Stimulated activated CD8-positive, alpha-beta memory T cell treated with anti-CD3 and anti-CD28 coated beads, Interleukin-15, amount 100 ng/mL, for 1 hour (primary cell): ENCODE data around the gene GPX3.

Experiments
- DNase-seq: peaks from one replicate; pipeline ENCODE4 v3.0.0-alpha.2; 2020; ENCODE audit warnings: low read depth

GPX3 gene

DNA sequence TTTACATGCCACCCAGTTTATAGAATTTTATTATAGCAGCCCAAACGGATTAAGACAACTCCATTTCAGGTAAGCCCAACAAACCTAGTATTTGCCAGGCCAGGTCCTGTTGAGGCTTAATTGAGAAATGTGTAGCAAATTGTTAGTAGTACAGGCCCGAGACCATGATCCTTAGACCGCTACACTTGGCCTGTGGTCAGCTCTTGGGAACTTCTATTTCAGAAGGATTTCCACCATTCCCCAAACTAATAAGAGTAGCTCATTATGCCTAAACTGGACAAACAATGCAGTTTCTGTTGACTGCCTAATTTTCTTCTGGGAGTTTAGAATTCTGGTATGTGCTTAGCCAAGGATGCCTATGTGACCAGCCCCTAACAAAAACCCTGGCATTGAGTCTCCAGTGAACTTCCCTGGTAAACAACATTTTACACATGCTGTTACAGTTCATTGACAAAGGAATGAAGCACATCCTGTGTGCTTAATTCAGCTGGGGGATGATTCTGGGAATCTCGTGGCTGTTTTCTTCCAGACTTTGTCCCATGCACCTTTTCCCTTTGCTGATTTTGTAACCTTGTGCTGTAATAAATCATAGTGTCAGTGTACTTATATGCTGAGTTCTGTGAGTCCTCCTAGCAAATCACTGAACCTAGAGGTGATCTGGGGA, 5.6 kb upstream of the GPX3 start:
- DNase-seq = no peak

DNA sequence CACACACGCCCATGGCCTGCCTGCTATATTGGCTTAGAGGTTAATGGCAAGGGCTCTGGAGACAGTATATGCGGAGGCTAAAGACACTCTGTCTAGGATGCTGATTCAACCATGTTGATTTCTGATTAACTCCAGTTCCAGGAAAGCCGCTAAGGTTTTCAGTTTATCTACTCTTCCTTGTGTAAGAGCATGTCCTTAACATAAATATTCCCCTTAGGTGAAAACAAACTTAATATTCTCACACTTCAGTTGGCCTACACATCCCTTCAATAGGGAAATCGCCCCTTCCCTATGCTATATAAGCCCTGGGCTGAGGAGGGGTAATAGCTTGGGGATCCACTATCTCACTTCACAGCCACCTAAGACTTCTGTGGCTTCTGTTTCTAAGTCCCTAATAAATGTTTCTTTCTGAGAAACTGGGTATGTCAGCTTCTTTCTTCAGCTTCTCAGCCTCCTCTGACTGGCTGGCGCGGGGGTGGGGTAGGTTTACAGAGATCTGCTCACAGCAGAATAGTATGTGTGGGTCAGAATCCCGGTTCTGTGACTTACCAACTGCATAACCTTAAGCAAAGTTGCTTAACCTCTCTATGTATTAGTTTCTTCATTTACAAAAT, 4.3 kb upstream of the GPX3 start:
- DNase-seq = no peak

DNA sequence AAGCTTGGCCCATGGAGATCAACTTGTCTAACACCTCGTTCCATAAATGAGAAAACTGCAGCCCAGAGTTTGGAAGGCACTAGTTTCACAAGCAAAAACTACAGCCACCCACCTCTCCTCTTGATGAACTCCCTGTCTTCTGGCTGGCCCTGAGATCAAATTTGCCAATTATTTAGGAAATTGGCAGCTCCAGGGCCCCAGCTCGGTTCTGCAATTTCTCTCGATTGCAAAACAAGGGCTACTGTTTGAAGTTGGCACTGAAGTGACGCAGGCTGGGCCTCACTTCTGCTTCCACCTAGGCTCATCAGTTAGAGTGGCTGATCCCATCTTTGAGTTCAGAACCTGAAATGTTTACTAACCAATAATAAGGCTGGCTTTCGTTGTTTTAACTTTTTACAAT, 3.7 kb upstream of the GPX3 start:
- no peak for DNase-seq

DNA sequence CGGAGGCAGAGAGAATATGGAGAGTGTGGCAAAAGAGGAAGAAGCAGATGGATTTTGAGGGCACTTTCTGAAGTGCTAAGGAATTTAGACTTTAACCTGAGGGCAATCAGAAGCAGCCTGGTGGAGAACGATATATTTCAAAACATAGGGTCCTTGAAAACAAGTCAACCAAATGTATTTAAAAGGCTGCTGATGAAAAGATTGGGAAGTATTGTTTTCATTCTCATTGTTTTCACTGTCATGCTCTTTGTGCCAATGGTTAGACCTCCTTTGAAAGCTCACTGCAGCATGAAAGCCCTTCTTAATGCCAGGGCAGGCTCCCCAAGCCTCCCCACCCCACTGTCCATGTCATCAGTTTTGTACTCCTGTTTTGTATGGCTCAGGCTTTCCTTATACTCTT, 2.5 kb upstream of the GPX3 start:
- DNase-seq = no peak

DNA sequence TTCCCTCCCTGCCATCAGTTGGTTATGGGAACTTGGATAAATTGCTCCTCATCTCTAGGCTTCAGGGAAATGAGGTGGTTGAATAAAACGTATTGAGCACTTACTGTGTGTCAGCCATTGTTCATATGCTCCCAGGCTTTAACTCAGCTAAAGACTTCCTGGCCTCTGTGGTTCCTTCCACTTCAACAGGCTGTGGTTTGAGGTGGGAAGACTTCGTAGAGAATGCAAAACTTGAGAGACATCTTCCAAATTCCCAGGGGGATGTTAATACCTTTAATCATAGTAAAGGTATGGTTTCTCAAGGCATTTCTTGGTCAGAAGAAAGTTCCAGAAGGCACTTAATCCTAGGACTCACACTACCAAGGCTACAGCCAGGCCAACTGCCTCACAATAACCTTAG, 1.5 kb upstream of the GPX3 start:
- no peak for DNase-seq

DNA sequence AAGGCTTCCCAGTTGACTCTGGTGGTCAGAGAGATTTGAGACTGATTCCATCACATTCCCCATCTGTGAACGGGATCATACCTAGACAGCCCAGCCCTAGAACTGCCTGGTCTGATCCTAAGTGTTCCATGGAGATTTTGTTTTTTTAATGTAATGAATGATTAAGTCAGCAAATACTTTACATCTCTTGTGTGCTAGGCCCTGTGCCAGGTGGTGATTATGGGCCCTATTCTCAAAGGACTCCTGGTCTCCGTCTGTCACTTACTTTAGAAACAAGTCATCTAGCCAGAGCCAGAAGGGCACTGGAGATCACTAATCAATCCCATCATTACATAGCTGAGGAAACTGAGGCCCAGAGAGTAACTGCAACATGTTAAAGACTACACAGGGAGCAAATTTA, 1.1 kb upstream of the GPX3 start:
- DNase-seq = no peak

DNA sequence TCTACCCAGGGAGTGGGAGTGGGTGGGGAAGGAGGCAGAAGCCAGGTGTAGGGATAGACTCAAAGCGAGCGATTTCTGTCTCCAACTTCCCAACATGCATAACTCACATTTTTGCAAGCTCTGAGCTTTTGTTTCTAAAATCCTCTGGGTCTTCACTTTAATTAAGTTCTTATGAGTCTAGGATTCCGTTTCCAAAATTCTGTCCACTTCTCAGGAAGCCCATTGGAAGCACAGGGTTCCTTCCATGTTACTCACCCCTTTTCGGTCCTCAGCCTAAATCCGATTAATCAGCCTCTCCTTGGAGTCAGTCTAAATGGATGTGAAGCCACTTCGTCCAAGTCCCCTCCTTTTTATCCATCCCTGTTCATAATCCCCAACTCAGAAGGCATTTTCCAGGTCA, 1.4 kb downstream of the GPX3 start:
- no peak for DNase-seq

DNA sequence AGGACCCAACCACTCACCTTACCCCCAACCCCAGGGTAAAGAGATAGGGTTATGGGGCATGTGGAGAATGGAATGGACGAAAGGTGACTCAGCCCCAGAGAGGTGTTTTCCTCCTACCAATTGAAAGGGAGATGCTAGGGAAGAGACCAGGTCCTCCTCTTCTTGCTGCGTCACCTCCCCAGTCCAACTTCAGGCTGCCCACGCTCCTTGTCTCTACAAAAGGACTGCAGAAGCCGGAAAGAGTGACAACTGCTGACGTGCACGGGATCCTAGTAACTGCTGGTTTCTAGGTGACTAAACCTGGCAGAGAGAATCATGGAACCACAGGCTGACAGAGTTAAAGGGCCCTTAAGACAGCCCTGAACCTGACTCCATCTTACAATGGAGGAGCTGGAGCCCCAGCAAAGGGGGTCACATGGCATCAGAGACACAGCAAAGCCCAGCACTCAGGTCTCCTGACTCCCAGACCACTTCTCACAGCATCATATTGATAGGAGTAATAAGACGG, 2.2 kb downstream of the GPX3 start:
- DNase-seq = no peak

DNA sequence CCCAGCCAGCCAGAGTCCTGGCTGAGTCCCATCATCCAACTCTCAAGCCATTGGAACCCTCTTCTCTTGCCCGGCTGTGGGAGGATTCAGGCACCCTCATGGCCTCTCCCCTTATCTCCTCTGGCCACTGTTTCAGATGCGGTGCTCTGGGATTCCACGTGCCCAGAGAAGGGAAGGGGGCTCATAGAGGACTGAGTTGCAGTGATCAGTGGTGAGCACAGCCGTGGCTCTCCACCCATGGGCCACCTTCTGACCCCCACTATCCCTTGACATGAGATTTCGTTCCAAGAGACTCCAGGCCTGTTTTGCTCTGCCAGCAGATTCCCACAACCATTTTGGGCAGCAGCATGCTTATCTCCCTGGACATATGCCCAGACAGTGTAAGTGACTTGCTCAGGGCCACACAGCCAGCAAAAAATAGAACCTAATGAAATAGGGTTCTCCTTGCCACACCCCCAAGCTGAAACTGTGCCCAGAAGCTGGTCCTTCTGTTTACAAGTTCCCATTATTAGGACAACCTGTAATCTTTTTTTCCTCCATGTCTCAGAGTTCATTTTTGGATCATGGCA, 2.7 kb downstream of the GPX3 start:
- no peak for DNase-seq

DNA sequence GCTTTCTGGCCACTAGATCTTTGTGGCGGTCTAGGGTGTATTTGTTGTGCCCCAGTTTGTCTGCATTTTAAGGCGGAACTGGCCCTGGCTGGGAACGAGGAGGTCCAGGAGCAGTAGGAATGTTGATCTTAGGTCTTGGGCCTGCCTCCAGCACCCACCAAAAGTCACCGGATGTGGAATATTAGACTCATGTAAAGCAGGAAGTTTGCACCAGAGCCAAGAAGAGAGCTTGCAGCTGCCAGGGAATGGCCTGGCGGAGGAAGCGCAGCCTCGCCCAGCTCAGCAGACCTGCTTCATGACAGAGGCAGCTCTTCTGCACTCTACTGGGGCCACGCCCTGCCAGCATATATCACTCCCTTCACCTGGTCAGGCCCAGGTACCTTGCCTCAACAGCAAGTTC, 3.3 kb downstream of the GPX3 start:
- DNase-seq = no peak

DNA sequence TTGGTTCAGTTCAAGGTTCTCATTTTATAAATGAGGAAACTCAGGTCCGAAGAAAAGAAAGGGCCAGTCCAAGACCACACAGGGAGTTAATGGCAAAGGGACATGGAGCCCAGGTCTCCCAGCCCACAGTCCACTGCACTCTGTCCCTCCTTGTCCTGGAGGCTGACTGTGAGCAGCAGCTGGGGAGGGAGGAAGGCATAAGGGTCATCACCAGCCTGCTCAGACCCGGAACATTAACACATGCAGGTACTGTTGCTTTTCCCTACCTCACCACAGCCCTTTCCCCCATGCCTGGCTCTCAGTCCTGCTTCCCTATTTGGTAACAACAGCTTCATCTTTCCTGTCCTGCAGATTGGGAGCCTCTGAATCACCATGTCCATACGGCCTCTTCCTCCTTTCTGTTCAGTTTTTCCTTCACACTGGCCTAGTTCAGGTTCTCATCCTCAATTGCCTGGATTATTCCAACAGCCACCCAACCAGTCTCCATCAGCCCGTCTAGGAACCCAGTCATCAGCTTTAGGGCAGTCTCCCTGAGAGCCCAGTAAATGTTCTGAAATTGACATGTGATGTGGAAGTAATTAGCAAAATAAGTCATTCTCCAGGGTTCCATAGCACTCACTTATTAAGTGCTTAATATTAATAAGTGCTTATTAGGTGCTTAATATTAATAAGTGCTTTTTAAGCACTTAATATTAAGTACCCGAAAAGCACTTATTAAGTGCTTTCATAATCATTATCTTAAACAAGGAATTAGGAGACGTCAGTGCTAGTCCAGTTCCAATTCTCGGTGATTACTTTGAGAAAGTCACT, 4.3 kb downstream of the GPX3 start:
- DNase-seq = no peak

DNA sequence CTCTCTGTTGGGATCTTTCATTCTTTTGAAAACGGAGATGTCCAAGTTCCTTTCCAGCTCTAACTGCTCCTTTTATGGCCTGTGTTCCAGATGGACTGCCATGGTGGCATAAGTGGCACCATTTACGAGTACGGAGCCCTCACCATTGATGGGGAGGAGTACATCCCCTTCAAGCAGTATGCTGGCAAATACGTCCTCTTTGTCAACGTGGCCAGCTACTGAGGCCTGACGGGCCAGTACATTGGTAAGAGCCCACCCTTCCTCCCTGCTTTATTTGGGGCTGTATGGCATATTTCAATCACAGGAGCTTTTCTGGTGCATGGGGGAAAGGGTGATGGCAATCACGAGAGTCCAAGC, 4.8 kb downstream of the GPX3 start:
- no peak for DNase-seq

DNA sequence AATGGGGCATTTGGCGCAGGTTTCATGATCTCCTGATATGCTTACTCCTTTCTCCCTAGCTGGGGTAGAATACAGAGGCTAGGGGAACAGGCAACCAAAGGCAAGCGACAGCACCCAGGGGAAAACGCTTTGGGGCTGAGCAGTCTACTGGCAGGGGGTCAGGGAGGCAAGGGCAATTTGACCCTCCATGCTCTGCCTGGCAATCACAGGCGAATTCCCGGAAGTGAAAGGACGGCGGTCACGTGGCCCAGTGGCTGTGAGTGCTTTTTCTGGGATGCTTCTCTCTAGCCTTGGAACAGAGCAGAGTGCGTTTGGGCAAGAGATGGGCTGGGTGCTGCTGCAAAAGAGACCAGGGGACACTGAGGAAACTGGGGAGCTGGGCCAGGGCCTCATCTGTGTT, 5.7 kb downstream of the GPX3 start:
- no peak for DNase-seq

DNA sequence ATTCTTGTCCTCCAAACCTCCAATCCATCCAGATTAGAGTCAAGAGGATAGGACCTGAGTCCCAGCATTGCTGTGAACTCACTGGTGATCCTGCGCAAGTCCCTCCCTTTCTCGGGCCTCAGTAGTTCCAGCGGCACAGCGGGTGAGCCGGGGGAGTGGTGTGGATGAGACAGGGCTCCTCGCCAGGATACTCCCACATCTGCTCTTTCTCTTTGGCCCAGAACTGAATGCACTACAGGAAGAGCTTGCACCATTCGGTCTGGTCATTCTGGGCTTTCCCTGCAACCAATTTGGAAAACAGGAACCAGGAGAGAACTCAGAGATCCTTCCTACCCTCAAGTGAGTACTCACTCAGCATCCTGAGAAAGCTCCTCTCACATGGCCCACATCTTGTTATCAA, 6.3 kb downstream of the GPX3 start:
- DNase-seq = no peak

DNA sequence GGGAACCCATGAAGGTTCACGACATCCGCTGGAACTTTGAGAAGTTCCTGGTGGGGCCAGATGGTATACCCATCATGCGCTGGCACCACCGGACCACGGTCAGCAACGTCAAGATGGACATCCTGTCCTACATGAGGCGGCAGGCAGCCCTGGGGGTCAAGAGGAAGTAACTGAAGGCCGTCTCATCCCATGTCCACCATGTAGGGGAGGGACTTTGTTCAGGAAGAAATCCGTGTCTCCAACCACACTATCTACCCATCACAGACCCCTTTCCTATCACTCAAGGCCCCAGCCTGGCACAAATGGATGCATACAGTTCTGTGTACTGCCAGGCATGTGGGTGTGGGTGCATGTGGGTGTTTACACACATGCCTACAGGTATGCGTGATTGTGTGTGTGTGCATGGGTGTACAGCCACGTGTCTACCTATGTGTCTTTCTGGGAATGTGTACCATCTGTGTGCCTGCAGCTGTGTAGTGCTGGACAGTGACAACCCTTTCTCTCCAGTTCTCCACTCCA, 7.6 kb downstream of the GPX3 start:
- no peak for DNase-seq

DNA sequence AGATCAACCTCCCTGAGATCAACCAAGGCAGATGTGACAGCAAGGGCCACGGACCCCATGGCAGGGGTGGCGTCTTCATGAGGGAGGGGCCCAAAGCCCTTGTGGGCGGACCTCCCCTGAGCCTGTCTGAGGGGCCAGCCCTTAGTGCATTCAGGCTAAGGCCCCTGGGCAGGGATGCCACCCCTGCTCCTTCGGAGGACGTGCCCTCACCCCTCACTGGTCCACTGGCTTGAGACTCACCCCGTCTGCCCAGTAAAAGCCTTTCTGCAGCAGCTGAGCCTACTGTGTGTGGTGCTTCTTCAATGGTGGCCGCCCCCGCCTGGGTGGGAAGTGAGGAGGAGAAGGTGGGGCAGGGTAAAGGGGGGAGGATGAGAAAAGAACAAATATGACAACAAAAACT, 8.3 kb downstream of the GPX3 start:
- no peak for DNase-seq

DNA sequence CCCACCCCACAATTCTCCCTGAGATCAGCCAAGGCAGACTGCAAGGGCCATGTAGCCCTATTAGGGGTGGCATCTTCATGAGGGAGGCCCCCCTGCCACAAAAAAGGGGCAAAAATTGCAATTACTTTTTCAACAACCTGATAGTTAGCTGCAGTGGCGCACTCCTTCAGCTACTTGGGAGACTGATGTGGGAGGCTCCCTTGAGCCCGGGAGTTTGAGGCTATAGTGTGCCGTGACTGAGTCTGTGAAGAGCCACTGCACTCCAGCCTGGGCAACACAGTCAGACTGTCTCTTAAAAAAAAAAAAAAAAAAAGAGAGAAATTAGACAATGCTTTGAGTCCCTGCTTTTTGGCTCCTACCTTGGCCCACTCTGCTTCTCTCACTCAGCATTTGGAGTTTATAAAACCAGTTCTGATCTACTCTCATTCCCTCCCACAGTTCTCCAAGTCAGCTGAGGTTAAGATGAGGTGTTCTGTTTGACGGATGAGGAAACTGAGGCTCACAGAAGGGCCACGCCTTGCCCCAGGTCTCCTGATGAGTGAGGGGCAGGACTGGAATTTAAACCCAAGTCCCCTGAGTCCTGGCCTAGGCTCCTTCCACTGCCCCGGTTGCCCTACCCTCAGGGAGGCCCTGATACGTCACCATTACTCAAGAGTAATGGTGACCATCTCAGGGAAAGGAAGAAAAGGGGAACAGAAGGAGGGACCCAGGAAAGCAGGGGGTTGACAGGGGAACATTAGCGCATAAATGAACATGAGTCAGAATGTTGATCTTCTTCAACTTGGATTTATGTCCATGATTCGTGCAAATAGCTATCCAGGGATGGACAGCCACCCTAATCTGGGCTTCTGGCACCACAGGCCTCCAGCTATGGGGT, 9.0 kb downstream of the GPX3 start:
- DNase-seq = no peak

DNA sequence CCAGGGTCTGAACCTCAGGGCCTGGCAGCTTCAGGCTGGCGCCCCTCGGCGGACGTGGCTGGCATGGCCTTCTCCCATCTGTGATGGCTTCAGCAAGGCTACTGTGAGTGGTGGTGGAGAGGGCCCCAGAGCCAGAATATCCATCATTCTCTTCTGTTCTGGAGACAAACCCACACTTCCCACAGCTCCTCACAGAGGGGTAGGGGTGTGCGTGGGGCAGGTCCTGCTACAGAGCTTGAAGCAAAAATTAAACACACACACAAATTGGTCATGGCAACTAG, 9.6 kb downstream of the GPX3 start:
- no peak for DNase-seq

DNA sequence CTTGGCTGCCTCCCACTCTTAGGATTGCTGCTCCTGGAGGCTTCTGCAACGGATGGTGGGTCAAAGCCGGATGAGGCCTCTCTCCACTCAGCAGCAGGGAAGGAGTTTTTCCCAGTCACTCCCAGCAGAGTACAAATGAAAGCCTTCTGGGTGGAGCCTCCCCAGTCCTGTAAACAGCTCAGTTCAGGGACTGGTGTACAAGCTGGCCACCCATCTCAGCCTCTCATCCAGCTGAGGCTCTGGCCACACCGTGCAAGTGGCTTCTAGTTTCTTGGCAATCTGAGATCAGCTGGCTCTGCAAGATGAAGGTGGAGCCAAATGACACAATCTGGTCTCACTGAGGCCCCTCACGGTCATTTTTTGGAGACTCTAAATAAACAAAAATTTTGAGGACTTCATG, 10.0 kb downstream of the GPX3 start:
- no peak for DNase-seq

DNA sequence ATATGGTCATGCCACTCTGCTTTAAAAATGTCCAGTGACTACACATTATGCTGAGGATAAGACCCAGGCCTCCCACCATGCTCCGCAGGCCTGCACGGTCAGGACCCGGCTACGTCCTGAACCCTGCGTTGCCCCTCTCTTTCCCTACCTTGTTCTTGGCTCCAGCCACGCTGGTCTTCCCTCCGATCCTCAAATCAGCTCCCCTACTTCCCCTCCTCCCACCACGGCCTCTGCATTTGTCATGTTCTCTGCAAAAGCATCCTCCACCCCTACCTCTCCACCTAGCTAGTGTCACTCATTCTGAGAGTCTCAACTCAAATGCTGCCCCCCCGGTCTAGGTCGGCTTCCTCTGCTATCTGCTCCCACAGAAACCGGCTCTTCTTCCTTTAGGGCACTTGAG, 11.2 kb downstream of the GPX3 start:
- no peak for DNase-seq

DNA sequence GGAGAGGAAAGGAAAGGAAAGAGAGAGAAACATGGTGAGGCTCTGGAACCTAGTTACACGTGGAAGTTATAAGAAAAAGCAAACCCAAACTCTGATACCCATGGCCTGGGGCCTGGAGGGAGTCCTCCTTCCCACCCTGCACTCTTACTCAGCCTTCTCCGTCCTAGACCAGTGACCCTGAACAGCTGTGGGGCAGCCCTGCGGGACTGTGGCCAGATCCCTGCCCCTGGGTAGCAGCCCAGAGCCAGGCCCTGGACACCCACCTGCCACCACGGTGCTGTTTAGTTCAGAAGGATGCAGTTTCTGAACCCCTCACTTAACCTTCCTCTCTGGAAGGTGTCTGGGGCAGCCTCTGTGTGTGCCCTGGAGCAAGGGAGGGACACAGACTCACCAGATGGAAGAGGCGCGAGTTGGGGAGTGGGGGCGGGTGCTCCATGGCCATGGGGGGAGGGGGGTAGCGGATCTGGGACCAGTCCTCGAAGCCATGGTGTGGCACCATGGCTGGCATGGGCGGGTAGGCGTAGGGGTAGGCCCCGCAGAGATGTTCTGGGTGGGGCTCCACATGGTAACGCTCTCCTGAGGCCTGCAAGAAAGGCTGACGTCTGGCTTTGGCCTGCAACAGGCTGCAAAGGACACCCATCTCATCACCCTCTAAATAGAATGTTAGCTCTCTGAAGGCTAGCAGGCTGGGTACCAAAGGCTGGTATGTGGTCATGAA, 13.0 kb downstream of the GPX3 start:
- no peak for DNase-seq
